Right forelimb (tissue), 1 donor: ENCODE data around the gene HLA-DQA2.
"Not testable (repeated sequence)": the region's sequence is repeated elsewhere in the genome, so short reads cannot be mapped to it uniquely, and the experiment has no call there.

Experiments used
- DNase-seq: peaks from one replicate; pipeline ENCODE4 v3.0.0-alpha.2; 2018

HLA-DQA2 gene

DNA sequence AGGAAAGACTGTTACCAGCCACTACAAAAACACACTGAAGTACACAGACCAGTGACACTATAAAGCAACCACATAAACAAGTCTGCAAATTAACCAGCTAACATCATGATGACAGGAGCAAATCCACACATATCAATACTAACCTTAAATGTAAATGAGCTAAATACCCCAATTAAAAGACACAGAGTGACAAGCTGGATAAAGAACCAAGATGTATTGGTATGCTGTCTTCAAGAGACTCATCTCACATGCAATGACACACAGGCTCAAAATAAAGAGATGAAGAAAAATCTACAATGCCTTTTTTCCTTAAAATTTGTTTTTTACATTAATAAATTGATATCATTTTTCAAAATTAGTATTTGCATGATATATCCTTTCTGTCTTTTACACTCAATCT lies 41.7 kb downstream of the HLA-DQA2 start:
- not testable (repeated sequence) for DNase-seq

DNA sequence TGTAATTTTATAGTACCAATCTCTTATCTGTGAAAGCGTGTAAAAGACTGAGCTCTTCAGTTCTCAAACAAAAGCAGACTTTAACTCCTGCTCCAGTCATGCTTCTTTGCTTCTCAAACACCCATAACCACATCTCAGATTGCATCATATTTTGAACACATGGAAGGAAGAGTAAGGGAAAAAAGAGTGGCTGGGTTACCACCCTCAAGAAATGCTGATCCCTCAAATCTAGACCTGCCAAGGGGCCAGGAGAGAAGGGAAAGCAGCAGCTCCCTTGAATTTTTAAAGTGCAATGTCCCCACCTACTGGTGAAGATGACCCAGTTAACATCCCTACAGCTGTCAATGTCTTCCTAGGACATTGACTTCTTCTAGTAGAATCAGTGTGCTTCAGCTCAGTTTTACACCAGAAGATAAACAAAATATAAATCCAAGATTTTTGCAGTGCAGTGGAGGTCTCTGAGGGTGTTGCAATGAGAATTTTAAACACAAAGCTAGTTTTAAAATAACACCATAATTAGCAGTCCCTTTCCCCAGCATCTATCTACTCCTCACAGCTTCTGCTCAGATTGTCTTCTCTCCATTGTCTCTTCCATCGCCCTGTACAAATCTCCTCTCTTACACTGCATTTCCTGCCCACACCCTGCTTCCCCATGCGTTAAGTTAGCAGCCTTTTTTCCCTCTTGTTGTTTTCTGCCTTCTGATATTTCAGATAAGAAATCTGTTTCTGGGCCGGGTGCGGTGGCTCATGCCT lies 44.8 kb downstream of the HLA-DQA2 start:
- no peak for DNase-seq

DNA sequence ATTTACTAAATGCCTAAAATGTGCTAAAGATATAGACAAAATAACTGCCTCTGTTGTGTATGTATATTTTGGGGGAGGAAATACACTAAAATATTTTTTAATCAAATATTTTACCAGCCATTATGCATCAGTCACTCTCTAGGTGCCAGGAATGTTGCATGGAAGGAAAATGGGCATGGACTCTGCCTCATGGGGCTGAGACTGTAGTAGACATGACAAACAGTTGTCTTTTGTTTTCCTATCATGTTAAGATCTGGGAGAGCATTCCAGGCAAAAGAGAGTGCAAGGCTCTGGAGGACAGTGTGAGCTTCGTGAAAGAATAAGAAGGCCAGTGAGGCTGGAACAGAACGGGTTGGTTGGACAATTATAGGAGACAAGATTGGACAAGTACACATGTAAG lies 49.1 kb downstream of the HLA-DQA2 start:
- DNase-seq = no peak

DNA sequence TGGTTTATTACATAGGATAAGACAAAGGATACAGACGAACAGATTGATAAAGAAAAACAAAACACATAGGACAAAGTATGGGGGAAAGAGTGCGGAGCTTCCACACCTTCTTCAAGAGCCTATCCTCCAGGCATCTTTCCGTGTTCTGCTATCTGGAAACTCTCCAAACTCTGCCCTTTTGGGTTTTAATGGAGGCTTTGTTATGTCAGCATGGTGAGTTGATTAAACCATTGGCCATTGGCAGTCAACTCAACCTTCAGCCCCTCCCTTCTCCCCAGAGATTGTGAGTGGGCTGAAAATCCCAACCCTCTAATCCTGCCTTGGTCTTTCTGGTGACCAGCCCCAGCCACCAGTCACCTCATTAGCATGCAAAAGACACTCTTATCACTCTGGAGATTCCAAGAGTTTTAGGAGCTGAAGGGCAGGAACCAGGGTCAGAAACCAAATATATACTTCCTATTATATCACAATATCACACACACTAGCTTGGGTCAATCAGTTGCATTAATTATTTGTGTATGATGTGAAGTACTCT lies 51.8 kb downstream of the HLA-DQA2 start:
- no peak for DNase-seq

DNA sequence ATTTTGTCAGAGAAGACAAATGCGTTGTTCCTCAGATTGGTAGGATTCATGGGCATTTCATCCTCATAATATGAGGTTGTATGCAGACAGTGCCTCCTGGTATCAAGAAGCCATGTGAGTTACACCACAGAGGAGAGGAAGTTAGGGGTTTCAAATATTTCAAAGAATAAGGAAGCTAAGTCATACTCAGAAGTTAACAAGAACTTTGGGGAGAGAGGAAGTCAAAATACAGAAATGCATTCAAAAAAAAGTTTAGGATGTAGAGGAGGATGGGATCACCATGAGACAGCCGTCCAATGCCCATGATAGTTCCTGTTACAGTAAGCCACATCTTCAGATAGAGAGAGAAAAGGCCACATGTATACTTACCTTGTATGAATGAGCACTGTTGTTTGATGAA lies 53.3 kb downstream of the HLA-DQA2 start:
- DNase-seq = no peak
